SK-N-MC (cell line): Measurements from ENCODE around the gene MYH14.

ENCODE experiments used
- EZH2 ChIP-seq: fragments of 200-600 bp; sonication (generic); IDR thresholded peaks from one replicate; pipeline ENCODE4 v1.6.1; 2017; ENCODE audit warnings: antibody characterized with exemption
- POLR2AphosphoS5 ChIP-seq: IDR thresholded peaks from 2 replicates; pipeline ENCODE4 v1.6.1; 2012; ENCODE audit warnings: mild to moderate bottlenecking, low read depth, low read length, borderline replicate concordance

- TF ChIP-seq POLR2AphosphoS5 = no peak
- no peak for TF ChIP-seq EZH2
Measured at GRCh38 chr19:50176775-50177174, 26.6 kb upstream of the MYH14 start.
